CD4-positive, alpha-beta T cell treated with Interleukin-1 beta for 1 hour (primary cell): ENCODE measurements around the gene CMSS1.
"Not testable (repeated sequence)": the region's sequence is repeated elsewhere in the genome, so short reads cannot be mapped to it uniquely, and the experiment has no call there.

Experiments used
- DNase-seq, 2 donors: peaks; one replicate each; pipeline ENCODE4 v3.0.0-alpha.2; 2020 to 2022

The CMSS1 gene

GRCh38 chr3:99823723-99824711 is 6.4 kb downstream of the CMSS1 start:
- no peak for DNase-seq

DNA sequence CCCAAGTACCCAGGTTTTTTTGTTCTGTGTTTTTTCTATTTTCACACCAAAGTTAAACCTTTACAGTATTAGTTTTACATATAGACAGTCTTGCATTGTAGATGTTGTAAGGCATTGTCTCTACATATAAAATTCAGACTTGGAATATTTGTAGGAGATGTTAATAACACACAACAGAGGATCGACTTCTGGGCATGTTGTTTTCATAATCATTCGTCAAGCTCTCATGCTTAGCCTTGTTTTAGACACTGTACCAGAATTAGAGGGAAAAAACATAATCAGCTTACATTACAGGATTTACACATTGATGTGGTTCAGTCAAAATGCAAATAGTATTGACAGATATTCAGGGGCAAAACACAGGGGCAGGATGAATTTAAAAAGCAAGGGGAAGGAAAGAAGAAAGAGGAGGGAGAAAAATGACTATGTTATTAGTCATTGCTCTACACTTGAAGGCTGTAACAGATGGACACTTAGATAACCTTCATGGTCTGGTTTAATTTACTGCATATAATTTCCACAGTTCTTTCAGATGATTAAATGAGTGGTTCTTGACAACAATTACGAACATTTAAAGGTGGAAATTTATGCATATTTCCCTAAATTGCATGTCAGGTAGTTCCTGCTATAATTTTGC is 7.5 kb downstream of the CMSS1 start:
- no peak for DNase-seq

DNA sequence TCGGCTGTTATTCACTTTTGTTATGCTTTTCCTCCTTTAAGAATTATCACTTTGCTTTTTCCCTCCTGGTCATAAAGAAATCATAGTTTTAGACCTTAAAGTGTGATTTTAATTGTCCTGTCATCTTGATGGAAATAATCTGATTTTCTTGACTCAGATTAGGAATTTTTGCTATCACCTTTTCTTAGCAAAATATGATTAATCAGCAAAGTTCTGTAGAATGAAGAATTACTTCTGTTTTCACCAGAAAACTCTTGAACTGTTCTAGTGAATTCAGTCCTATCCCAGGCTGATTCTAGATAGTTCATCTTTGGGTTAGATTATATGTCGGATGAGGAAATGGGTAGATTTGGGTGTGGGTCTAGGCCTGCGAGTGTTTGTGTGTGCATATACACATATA is 12.2 kb downstream of the CMSS1 start:
- no peak for DNase-seq

DNA sequence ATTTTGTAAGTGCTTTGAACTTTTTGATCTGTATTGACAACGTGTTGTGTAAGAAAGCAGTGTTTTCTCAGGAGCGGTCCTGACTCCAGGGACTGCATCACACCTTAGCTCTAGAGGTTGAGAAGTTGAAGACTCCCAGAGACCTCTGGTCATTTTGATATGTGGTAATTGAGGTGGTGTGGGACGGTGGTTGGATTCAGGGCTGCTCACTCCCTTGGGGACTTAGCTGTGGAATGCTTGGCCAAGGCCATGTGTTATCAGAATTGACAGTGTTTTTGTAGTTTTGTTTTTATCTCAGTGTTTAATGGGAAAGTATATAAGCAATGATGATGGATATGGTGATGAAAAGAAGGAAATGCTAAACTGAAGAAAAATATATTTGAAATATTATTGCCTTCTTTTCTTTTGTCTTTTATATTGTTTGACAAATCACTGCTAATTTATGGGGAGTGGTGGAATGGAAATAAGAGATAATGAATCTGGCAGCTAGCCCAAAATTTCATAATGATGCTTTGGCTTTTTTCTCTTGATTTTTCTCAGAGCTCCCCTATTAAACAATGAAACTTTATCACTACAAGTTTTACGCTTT is 16.0 kb downstream of the CMSS1 start:
- no peak for DNase-seq

DNA sequence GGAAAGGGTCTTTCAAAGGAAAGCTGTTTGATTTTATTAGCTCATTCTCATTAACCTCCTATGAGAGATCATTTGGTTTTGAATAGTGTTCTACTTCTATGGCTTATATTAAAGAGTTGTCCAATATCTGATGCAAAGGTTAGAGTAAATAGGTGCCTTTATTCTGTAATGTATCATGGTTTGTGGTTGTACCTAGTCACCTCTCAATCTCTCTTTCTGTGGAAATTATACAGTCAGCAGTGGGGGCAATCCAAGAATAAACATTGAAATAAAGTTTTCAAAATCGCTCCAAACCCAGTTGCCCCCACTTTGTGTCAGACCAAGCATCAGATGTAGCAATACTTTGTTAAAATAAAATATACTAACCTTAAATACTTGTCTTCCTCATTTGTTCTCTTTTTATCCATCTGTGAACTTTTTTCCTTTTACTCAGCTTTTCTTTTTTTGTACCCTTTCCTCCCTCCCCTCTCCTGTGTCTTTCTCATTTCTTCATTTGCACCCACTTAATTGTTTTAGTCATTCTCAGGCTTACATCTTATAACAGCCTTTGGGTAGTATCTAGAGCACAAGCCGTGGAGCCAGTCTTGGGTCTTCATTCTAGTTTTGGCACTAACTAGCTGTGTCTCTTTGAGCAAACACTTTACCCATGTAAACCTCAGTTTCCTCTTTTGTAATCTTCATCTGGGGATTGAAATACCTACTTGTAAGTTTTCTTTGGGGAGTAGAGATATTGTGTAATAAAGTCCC is 16.7 kb downstream of the CMSS1 start:
- DNase-seq: no peak

DNA sequence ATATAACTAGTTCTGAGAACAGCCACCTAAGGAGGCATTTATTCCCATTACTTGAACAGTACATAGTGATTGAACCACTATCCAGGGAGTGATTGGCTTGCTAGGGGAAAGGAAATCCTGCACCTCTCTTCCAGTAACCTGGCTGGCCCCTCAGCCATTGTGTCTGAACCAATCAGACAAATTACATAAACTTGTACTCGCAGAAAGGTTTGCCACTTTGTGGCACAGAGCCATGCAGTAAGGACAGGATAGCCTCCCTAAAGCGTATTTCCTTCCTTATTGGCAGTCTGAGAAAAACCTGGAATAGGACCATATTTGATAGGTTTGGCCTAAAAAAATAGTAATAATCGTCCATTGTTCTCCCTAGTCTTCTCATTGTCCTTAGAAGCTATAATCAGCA is 19.0 kb downstream of the CMSS1 start:
- no peak for DNase-seq

DNA sequence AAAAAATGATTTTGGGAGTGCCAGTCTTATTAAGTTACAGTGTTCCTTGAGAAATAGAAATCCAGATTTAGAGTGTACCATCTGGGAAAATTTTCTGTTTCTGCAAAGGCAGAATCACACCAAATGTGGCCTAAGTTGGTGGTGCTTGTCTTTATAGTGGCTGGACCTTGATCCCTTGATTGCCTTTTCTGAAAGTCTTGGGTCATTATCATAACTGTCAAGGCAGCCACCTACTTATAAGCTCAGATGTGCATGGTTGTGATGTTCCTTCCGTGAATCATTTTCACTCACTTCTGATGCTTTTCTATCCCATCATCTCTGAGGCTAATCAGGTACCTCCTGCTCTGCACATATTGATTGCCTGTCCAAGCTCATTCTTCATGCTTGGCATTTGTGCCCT is 20.1 kb downstream of the CMSS1 start:
- DNase-seq: no peak

- DNase-seq: no peak
Measured at GRCh38 chr3:99838755-99839154, 21.1 kb downstream of the CMSS1 start.

GRCh38 chr3:99839613-99840012 is 22.0 kb downstream of the CMSS1 start:
- no peak for DNase-seq

GRCh38 chr3:99841949-99842348 is 24.3 kb downstream of the CMSS1 start:
- not testable (repeated sequence) for DNase-seq

DNA sequence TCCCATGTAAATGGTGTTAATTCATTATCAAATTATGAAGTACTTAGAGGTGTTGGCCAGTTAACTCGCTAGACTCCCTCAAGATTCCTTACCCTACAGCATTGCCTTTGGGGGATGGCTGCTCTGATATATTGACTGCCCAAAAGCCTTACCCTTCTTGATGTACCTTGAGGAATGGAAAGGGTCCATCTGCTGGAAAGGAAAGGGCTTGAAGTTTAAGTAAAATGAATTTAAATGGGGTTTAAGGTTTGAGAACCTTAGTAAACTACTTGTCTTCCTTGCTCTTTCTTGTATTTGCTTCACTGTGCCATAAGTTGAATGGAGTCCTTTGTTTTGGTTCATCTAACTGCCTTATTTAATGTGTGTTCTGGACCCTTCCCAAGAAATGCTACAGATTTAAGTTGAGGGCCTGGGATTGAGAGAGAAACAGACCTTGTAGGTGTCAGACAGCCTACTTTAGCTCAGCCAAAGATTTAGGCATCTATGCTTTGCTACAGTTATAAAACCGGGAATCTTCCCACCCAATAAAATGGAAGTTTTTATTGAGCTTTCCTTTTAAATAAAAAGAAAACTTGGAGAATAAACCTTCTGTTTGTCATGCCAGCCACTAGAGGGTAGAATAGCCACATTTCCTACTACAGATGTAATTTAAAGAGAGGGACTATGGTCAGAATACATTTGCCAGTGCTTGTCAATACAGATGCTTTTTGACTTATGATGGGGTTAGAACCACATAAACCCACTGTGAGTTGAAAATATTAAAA is 25.3 kb downstream of the CMSS1 start:
- DNase-seq: peak in 1 of 2 donors; percentile 10

GRCh38 chr3:99843590-99844258 is 26.1 kb downstream of the CMSS1 start:
- DNase-seq: no peak

GRCh38 chr3:99845331-99845730 is 27.7 kb downstream of the CMSS1 start:
- DNase-seq: no peak

- DNase-seq: no peak
Measured at GRCh38 chr3:99845999-99846398, 28.3 kb downstream of the CMSS1 start.

GRCh38 chr3:99846477-99847160 is 29.0 kb downstream of the CMSS1 start:
- DNase-seq: no peak

- no peak for DNase-seq
Measured at GRCh38 chr3:99848433-99848832, 30.8 kb downstream of the CMSS1 start.

DNA sequence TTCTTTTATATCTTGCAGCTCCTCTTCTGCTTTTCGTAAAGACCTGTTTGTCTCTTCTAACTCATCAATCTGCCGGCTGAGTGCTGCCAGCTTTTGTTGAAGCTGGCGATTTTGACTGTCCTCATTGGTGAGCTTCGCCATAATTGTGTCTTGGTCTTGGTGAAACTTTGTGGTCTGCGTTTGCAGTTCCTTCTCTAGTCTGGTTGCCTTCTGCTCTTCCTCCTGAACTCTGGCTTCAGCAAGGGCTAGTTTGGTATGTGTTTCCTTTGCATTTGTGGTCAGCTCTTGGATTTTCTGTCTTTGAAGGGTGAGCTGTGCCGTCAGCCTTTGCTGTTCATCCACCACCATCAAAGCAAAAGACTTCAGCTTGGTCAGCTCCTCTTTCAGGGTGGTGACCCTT is 32.9 kb downstream of the CMSS1 start:
- DNase-seq: no peak

- DNase-seq: no peak
Measured at GRCh38 chr3:99851955-99852354, 34.3 kb downstream of the CMSS1 start.

DNA sequence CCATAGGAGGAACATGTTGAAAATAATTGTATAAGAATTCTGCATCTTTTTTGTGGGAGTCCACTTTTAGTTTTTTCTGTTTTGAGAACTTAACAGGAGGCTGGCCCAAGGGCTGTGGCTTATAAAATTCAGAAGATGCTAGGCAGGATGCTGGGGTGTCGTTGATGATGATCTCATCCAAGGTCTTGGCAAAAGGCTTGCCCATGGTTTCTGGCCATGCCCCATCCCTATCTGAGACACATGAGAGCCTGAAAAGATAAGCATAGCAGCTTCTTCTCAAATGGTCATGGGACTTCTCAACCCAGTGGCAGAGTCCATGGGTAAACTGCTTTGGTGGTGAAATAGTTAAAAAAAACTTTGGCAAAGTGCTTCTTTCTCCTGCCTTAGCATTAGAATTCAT is 35.2 kb downstream of the CMSS1 start:
- DNase-seq: no peak

GRCh38 chr3:99854756-99855298 is 37.2 kb downstream of the CMSS1 start:
- no peak for DNase-seq

DNA sequence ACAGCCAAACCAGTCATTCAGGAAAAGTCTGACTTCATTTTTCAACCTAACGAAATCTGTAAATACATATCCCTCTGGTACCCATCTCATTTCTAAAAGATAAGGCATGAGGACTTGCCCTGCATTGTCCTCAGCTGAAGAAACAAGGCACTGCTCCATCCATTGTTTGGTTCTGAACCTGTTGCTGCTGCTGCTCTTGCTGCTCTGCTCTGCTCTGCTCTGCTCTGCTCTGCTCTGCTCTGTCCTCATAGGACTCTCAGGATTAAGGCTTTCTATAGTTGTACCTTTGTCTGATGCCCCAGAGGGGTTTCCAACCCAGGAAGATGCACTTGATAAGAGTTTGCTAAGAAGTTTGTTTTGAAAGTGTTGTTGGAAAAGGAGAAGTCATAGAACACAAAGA is 38.2 kb downstream of the CMSS1 start:
- no peak for DNase-seq
